Jurkat, Clone E6-1 (cell line): ENCODE data around the gene ARMC5.
"Not testable (repeated sequence)": the region's sequence is repeated elsewhere in the genome, so short reads cannot be mapped to it uniquely, and the experiment has no call there.

Source experiments
- DNase-seq: peaks from one replicate; pipeline ENCODE4 v3.0.0-alpha.2; 2011; ENCODE audit warnings: low read depth, low spot score
- H3K4me3 ChIP-seq: 2 replicates; pipeline ENCODE4 v1.5.1; 2011; ENCODE audit warnings: mild to moderate bottlenecking, low read length, control low read depth, moderate library complexity

The ARMC5 gene

GRCh38 chr16:31429314-31429713 is 30.0 kb upstream of the ARMC5 start:
- no peak overlapping the region for H3K4me3 ChIP-seq
- DNase-seq: no peak

GRCh38 chr16:31429796-31430195 is 29.5 kb upstream of the ARMC5 start:
- no peak overlapping the region for H3K4me3 ChIP-seq
- no peak for DNase-seq

GRCh38 chr16:31430380-31431052 is 28.8 kb upstream of the ARMC5 start:
- DNase-seq: no peak
- no peak overlapping the region for H3K4me3 ChIP-seq

GRCh38 chr16:31435341-31436220 is 23.7 kb upstream of the ARMC5 start:
- no peak overlapping the region for H3K4me3 ChIP-seq
- DNase-seq: no peak

- no peak overlapping the region for H3K4me3 ChIP-seq
- DNase-seq: no peak
These were observed 22.9 kb upstream of the ARMC5 start for GRCh38 chr16:31436221-31437045.

GRCh38 chr16:31438414-31438813 is 20.9 kb upstream of the ARMC5 start:
- no peak overlapping the region for H3K4me3 ChIP-seq
- no peak for DNase-seq

GRCh38 chr16:31439023-31439422 is 20.3 kb upstream of the ARMC5 start:
- not testable (repeated sequence) for H3K4me3 ChIP-seq, DNase-seq

GRCh38 chr16:31439519-31439918 is 19.8 kb upstream of the ARMC5 start:
- no peak for DNase-seq
- no peak overlapping the region for H3K4me3 ChIP-seq

GRCh38 chr16:31440516-31441184 is 18.7 kb upstream of the ARMC5 start:
- no peak overlapping the region for H3K4me3 ChIP-seq
- DNase-seq: no peak

GRCh38 chr16:31441956-31442355 is 17.3 kb upstream of the ARMC5 start:
- H3K4me3 ChIP-seq: no peak overlapping the region

GRCh38 chr16:31445931-31446330 is 13.4 kb upstream of the ARMC5 start:
- not testable (repeated sequence) for H3K4me3 ChIP-seq

More at GRCh38 chr16:31441956-31442355, 17.3 kb upstream of the ARMC5 start:
- no peak for DNase-seq

GRCh38 chr16:31451201-31451600 is 8.1 kb upstream of the ARMC5 start:
- no peak for DNase-seq
- no peak overlapping the region for H3K4me3 ChIP-seq

More at GRCh38 chr16:31445931-31446330, 13.4 kb upstream of the ARMC5 start:
- DNase-seq: not testable (repeated sequence)

- no peak for DNase-seq
- H3K4me3 ChIP-seq: no peak overlapping the region
These were observed 7.5 kb upstream of the ARMC5 start for GRCh38 chr16:31451681-31452351.

GRCh38 chr16:31452631-31453106 is 6.6 kb upstream of the ARMC5 start:
- DNase-seq: no peak

GRCh38 chr16:31453255-31454204 is 5.8 kb upstream of the ARMC5 start:
- H3K4me3 ChIP-seq: no peak overlapping the region
- DNase-seq: no peak

More at GRCh38 chr16:31452631-31453106, 6.6 kb upstream of the ARMC5 start:
- no peak overlapping the region for H3K4me3 ChIP-seq

GRCh38 chr16:31455601-31456314 is 3.5 kb upstream of the ARMC5 start:
- no peak overlapping the region for H3K4me3 ChIP-seq
- no peak for DNase-seq

- no peak for DNase-seq
- H3K4me3 ChIP-seq: no peak overlapping the region
These were observed 2.3 kb upstream of the ARMC5 start for GRCh38 chr16:31456988-31457360.
